ENCODE results near the gene GNAT1. TPM values are rescaled to one million over a fixed set of nuclear protein-coding genes. Genes with fewer than 3 reads are reported as not detected.
A peak's percentile ranks its signal among the peaks of the same experiment; 100 is the strongest.

The GNAT1 gene
- total RNA-seq, 6 donors from 2014 or later = 0.10 to 0.40 TPM; not detected in 4

- peaks cover 0 to 17% (median 8%) of the 10 kb centered on the region in 4 donors for H3K36me3 ChIP-seq
- 14% methylated on average over 7 of the region's 7 CpGs; no CpG with 5 or more reads in 1 of the 2 donors for WGBS, 2 donors
- peak; percentile 93 to 94 for DNase-seq
- peak in 1 of 2 donors; percentile 11 for ATAC-seq (ENCODE audit: low FRiP score in 2 of 2)
- H3K4me3 ChIP-seq = peak overlapping the region; percentile 86 to 94 (median 90)
- peak overlapping the region; percentile 94 to 98 (median 95) for H3K27ac ChIP-seq
- H3K27me3 ChIP-seq = no peaks in the 10 kb centered on the region
- no peaks in the 10 kb centered on the region for H3K9me3 ChIP-seq
- H3K4me1 ChIP-seq = peaks cover 66 to 77% (median 74%) of the 10 kb centered on the region in 4 donors
- peak; percentile 46 to 73 for TF ChIP-seq POLR2AphosphoS5 (IDR thresholded peaks at IDR 0.05)
- TF ChIP-seq EP300 (IDR thresholded peaks at IDR 0.05) = no peak
Observed at GRCh38 chr3:50238549-50239026, 47.2 kb downstream of the GNAT1 start.

GRCh38 chr3:50239649-50240048 lies 48.2 kb downstream of the GNAT1 start:
- Histone ChIP-seq H3K27ac (peak overlapping the region; percentile 94 to 98 (median 95)), H3K4me1 (peaks cover 74 to 85% (median 79%) of the 10 kb centered on the region in 4 donors), H3K36me3 (peaks cover 0 to 22% (median 9%) of the 10 kb centered on the region in 4 donors), H3K4me3 (peak overlapping the region in 1 of 4 donors; percentile 91), H3K27me3 (no peaks in the 10 kb centered on the region), H3K9me3 (no peaks in the 10 kb centered on the region)
- peak in 1 of 2 donors; percentile 29 for DNase-seq
- WGBS, 2 donors = 73 to 75% methylated on average over 3 to 4 of the region's 4 CpGs
- no peak for ATAC-seq (ENCODE audit: low FRiP score in 2 of 2)
- TF ChIP-seq EP300 (IDR thresholded peaks at IDR 0.05) (no peak), POLR2A (IDR thresholded peaks at IDR 0.05) (no peak)

GRCh38 chr3:50241163-50241562 lies 49.8 kb downstream of the GNAT1 start:
- Histone ChIP-seq H3K27ac (peak overlapping the region; percentile 94 to 98 (median 95)), H3K4me1 (peaks cover 80 to 90% (median 85%) of the 10 kb centered on the region in 4 donors), H3K4me3 (peak overlapping the region in 1 of 4 donors; percentile 12), H3K9me3 (no peaks in the 10 kb centered on the region), H3K27me3 (no peaks in the 10 kb centered on the region), H3K36me3 (peaks cover 0 to 22% (median 9%) of the 10 kb centered on the region in 4 donors)
- WGBS, 2 donors = 60% methylated on average over 4 of the region's 4 CpGs; no CpG with 5 or more reads in 1 of the 2 donors
- no peak for TF ChIP-seq POLR2AphosphoS5 (IDR thresholded peaks at IDR 0.05)
- no peak for TF ChIP-seq POLR2A (IDR thresholded peaks at IDR 0.05)
- TF ChIP-seq CTCF (IDR thresholded peaks at IDR 0.05) = no peak
- no peak for TF ChIP-seq EP300 (IDR thresholded peaks at IDR 0.05)
- peak in 1 of 2 donors; percentile 38 for DNase-seq
- ATAC-seq (ENCODE audit: low FRiP score in 2 of 2) = no peak

GRCh38 chr3:50241713-50242380 lies 50.4 kb downstream of the GNAT1 start:
- peak in 1 of 2 donors; percentile 31 for DNase-seq
- TF ChIP-seq POLR2A (IDR thresholded peaks at IDR 0.05) (no peak), POLR2AphosphoS5 (IDR thresholded peaks at IDR 0.05) (no peak), CTCF (IDR thresholded peaks at IDR 0.05) (no peak), EP300 (IDR thresholded peaks at IDR 0.05) (no peak)
- H3K4me1 ChIP-seq = peaks cover 87 to 97% (median 92%) of the 10 kb centered on the region in 4 donors
- peaks cover 0 to 22% (median 9%) of the 10 kb centered on the region in 4 donors for H3K36me3 ChIP-seq
- H3K27ac ChIP-seq = peak overlapping the region; percentile 94 to 98 (median 95)
- no peak for ATAC-seq (ENCODE audit: low FRiP score in 2 of 2)
- peak overlapping the region in 2 of 4 donors; percentile 12 to 20 for H3K4me3 ChIP-seq
- H3K9me3 ChIP-seq = no peaks in the 10 kb centered on the region
- H3K27me3 ChIP-seq = no peaks in the 10 kb centered on the region
- 46% methylated on average over 7 of the region's 7 CpGs; no CpG with 5 or more reads in 1 of the 2 donors for WGBS, 2 donors

- WGBS, 2 donors = 37% methylated on average over 3 of the region's 3 CpGs; no CpG with 5 or more reads in 1 of the 2 donors
- no peak for TF ChIP-seq POLR2A (IDR thresholded peaks at IDR 0.05)
- no peak for TF ChIP-seq POLR2AphosphoS5 (IDR thresholded peaks at IDR 0.05)
- no peak for TF ChIP-seq CTCF (IDR thresholded peaks at IDR 0.05)
- no peak for TF ChIP-seq EP300 (IDR thresholded peaks at IDR 0.05)
Observed at GRCh38 chr3:50242381-50242770, 51.0 kb downstream of the GNAT1 start.

More at GRCh38 chr3:50242381-50242770, 51.0 kb downstream of the GNAT1 start:
- Histone ChIP-seq H3K27me3 (no peaks in the 10 kb centered on the region), H3K27ac (peak overlapping the region; percentile 94 to 98 (median 95)), H3K4me1 (peaks cover 92 to 98% (median 95%) of the 10 kb centered on the region in 4 donors), H3K9me3 (no peaks in the 10 kb centered on the region), H3K36me3 (peaks cover 0 to 26% (median 9%) of the 10 kb centered on the region in 4 donors), H3K4me3 (peak overlapping the region in 2 of 4 donors; percentile 10 to 20)
- DNase-seq (no peak), ATAC-seq (ENCODE audit: low FRiP score in 2 of 2) (no peak)

Data from upper lobe of left lung (tissue), 6 donors.